Neural progenitor cell (in vitro differentiated cells): ENCODE measurements around the gene CDH20.

Experiments
- CTCF ChIP-seq: fragments of 200-600 bp; sonication (generic); IDR thresholded peaks from 2 replicates; pipeline ENCODE4 v1.5.1; 2017; ENCODE audit warnings: antibody characterized with exemption, mild to moderate bottlenecking
- EZH2phosphoT487 ChIP-seq: fragments of 200-600 bp; sonication (generic); IDR thresholded peaks from 2 replicates; pipeline ENCODE4 v1.6.1; 2017; ENCODE audit warnings: antibody characterized with exemption

GRCh38 chr18:61466736-61467135 lies 133.5 kb downstream of the CDH20 start:
- TF ChIP-seq CTCF = no peak
- no peak for TF ChIP-seq EZH2phosphoT487
